ENCODE data around the gene CRELD1. TPM values are rescaled to one million over a fixed set of nuclear protein-coding genes. Genes with fewer than 3 reads are reported as not detected.

Gene CRELD1, protein sequence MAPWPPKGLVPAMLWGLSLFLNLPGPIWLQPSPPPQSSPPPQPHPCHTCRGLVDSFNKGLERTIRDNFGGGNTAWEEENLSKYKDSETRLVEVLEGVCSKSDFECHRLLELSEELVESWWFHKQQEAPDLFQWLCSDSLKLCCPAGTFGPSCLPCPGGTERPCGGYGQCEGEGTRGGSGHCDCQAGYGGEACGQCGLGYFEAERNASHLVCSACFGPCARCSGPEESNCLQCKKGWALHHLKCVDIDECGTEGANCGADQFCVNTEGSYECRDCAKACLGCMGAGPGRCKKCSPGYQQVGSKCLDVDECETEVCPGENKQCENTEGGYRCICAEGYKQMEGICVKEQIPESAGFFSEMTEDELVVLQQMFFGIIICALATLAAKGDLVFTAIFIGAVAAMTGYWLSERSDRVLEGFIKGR
- total RNA-seq: 12.8 and 14.5 TPM in 2 replicates

DNA sequence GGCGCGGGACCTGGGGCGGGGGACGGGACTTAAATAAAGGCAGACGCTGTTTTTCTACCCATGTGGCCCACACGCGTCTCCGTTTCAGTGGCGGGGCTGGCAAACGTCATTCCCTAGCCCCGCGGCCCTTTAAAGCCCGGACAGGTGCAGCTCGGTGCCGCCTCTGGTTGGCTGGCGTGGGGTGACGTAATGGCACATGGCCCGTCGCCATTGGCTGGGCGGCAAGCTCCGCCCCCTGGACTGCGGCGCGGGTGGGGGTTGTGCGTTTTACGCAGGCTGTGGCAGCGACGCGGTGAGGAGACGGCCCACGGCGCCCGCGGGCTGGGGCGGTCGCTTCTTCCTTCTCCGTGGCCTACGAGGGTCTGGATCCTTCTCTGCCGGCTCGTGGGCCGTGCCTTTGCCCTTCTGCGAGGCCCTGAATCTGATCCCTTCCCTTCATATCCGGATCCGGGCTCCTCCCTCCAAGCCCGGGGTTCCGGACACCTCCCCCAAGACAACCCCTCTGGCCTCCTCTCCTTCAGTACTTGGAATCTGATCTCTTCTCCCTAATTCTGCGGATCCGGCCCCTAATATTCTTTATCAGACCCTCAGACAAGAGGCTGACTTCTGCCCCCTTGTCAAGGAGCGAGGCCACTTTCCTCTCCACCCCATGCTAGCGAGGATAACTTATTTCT is at the start of gene CRELD1:
Gene CRELD1 (plus strand): TSS at position 274 of the 674 bp plus-strand sequence. CDS start 605 bp downstream, outside the sequence.

DNA sequence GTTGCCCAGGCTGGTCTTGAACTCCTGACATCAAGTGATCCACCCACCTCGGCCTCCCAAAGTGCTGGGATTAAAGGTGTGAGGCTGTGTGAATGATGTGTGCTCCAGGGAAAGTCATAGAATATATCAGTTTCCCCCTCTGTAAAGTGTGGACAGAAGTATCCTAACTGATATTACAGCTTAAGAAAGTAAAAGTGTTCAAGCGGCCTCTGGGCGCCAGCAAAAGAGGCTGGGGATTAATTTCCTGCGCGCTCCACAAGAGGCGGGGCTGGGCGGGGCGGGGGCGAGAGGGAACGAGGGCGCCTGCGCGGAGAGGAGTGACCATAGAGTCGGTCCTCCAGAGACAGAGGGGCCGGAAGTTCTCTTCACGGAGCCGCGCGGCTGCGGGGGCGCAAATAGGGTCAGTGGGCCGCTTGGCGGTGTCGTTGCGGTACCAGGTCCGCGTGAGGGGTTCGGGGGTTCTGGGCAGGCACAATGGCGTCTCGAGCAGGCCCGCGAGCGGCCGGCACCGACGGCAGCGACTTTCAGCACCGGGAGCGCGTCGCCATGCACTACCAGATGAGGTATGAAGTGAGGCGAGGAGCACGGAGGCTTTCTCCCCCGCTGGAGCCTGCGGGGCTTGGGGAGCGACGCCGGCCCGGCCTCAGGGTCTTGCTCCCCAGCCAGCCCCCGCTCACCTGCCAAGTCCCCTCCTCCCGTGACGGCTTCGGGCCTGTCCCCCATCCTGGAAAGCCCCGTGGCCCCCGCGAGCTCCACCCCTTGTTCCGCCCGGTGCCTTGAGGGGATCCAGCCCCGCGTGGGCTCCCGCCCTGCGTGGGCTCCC is 43.2 kb upstream of the CRELD1 start, which contains the start of gene JAGN1:
Gene JAGN1 (plus strand): TSS at position 362 of the 823 bp plus-strand sequence. CDS start 113 bp downstream, at position 475.

DNA sequence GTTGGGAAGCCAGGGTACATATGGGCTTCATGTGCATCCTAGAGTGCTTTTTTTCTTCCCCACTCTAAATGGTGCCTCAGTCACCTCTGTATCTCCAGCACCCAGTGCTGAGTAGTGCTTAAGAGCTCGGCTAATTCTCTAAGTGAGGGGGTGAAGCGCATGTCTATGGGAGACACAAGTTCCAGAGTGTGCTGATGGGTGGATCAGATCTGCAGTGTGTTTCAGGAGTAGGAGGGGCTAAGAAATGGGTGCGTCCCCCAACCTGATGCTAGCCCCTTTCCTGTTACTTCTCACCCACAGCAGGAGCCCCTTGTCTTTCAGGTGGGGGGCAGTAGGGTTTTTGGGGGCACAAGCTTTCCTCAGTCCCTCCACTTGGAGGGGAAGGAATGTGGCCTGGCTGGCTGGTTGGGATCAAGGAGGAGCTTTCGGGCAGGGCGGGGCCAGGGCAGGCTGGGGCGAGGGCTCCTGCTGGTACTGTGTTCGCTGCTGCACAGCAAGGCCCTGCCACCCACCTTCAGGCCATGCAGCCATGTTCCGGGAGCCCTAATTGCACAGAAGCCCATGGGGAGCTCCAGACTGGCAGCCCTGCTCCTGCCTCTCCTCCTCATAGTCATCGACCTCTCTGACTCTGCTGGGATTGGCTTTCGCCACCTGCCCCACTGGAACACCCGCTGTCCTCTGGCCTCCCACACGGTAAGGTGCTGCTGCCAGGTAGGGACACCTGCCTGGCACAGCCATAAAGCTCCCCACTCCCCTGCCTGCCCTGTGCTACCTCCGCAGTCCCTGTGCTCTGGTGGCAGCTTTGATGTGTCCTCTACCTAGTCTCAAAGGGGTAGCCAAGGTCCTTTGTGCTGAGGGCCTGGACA is 31.0 kb upstream of the CRELD1 start, which contains the start of gene IL17RE:
Gene IL17RE (plus strand): TSS at position 477 of the 866 bp plus-strand sequence. CDS start 85 bp downstream, at position 562.

DNA sequence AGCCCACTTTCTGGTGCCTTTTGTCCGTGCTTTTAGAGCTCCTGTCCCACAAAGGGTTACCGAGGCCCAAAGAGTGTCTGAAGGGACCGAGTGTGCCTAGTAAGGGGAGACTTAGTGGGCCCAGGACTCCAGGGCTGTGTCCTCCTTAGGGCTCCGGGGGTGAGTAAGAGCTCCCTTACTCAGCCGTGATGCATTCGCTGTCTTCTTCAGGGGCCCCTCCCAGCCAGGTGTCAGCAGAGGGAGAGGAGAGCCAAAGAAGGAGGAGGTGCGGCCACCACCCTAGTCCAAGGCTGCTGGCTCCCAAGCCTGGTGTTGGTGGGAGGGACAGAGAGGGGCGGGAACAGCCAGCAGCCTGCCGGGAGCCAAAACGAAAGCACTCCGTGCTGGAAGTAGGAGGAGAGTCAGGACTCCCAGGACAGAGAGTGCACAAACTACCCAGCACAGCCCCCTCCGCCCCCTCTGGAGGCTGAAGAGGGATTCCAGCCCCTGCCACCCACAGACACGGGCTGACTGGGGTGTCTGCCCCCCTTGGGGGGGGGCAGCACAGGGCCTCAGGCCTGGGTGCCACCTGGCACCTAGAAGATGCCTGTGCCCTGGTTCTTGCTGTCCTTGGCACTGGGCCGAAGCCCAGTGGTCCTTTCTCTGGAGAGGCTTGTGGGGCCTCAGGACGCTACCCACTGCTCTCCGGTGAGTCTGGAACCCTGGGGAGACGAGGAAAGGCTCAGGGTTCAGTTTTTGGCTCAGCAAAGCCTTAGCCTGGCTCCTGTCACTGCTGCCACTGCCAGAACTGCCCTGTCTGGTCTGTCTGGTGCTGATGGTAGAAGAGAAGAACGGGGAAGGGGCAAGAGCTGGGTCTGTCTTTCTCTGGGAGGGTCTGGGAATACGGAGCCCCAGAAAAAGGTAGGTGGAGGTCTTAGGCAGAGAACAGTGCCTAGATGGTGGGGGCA is 16.6 kb upstream of the CRELD1 start, which contains the start of gene IL17RC:
Gene IL17RC (plus strand): TSS at position 365 of the 947 bp plus-strand sequence. CDS start 218 bp downstream, at position 583.

DNA sequence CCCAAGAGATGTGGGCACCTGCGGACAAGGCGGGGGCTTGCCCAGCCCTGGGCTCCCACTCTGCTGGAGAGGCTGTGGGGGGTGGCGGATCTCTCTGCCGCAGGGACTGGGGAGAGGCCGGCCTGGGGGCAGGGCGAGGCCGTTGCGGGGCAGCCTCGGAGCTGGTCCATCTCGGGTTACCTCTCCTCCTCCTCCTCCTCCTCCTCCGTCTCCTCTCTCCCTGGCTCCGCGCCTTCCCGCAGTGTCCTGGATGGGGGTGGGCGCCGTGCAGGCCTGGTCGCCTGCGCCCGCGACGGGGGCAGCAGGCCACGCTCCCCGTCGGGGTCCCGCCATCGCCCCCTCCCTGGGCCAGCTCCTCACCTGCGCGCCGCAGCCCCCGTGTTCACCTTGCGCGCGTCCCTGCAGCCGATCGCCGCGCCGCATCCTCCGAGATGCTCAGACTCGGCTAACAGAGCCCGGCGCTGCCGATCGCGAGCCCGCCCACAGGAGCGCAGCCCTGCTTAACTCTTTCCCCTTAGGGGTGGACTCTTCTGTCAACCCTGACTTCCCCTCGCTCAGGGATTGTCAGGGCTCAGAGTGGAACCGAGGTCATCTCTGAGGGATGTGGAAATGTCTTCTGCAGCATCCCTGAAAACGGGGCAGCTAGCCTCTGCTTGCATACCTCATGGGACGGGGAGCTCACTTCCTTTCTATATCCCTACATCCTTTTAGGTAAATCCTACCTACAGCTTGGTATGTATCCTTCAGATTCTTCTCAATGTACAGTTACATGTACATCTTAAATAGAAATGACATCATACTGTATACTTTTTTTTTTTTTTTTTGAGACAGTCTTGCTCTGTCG is 18.6 kb downstream of the CRELD1 start, which contains the start of gene PRRT3:
Gene PRRT3 (minus strand): TSS at position 447 of the 844 bp plus-strand sequence. CDS start 2,293 bp downstream, outside the sequence.

Other genes starting within 250 kb of the CRELD1 start
- under 0.01 and 0.17 TPM in 2 replicates for gene CPNE9, start 230.0 kb upstream of the CRELD1 start, total RNA-seq
- 11.4 and 12.9 TPM in 2 replicates for gene BRPF1, start 202.1 kb upstream of the CRELD1 start, total RNA-seq
- 32.8 and 36.0 TPM in 2 replicates for gene OGG1, start 183.9 kb upstream of the CRELD1 start, total RNA-seq
- 41.5 and 45.3 TPM in 2 replicates for gene CAMK1, start 163.9 kb upstream of the CRELD1 start, total RNA-seq
- gene TADA3, start 141.4 kb upstream of the CRELD1 start, total RNA-seq: 81.9 and 89.2 TPM in 2 replicates
- gene ARPC4, start 140.8 kb upstream of the CRELD1 start, total RNA-seq: 195 and 196 TPM in 2 replicates
- gene TTLL3, start 123.6 kb upstream of the CRELD1 start, total RNA-seq: 8.3 and 8.7 TPM in 2 replicates
- 51.3 and 56.5 TPM in 2 replicates for gene RPUSD3, start 89.8 kb upstream of the CRELD1 start, total RNA-seq
- gene CIDEC, start 53.6 kb upstream of the CRELD1 start, total RNA-seq: 0.15 and 0.17 TPM in 2 replicates
- 45.2 and 54.7 TPM in 2 replicates for gene JAGN1, start 43.2 kb upstream of the CRELD1 start, total RNA-seq
- gene IL17RE, start 31.0 kb upstream of the CRELD1 start, total RNA-seq: 3.9 and 6.6 TPM in 2 replicates
- gene IL17RC, start 16.7 kb upstream of the CRELD1 start, total RNA-seq: 40.0 and 44.6 TPM in 2 replicates
- gene PRRT3, start 18.6 kb downstream of the CRELD1 start, total RNA-seq: 1.8 and 3.2 TPM in 2 replicates
- 23.7 and 35.4 TPM in 2 replicates for gene EMC3, start 53.0 kb downstream of the CRELD1 start, total RNA-seq
- gene FANCD2, start 92.6 kb downstream of the CRELD1 start, total RNA-seq: 26.2 and 38.7 TPM in 2 replicates
- not detected in 2 replicates for gene FANCD2OS, start 174.4 kb downstream of the CRELD1 start, total RNA-seq
- 95.5 and 110 TPM in 2 replicates for gene BRK1, start 181.8 kb downstream of the CRELD1 start, total RNA-seq
- 23.9 and 28.2 TPM in 2 replicates for gene VHL, start 207.9 kb downstream of the CRELD1 start, total RNA-seq
- gene IRAK2, start 231.1 kb downstream of the CRELD1 start, total RNA-seq: 3.0 and 3.5 TPM in 2 replicates